Astrocyte of the cerebellum (primary cell): Measurements from ENCODE around the gene RASSF5.

Experiments
- DNase-seq: peaks from one replicate; pipeline ENCODE4 v3.0.0-alpha.2; 2011; ENCODE audit warnings: low read depth
- H3K4me3 ChIP-seq: 2 replicates; pipeline ENCODE4 v1.5.1; 2011; ENCODE audit warnings: mild to moderate bottlenecking, low read depth, low read length, moderate library complexity
- in situ Hi-C: cut with HindIII; loops from 2 replicates; pipeline ENCODE4 v1.10.0; 2017; ENCODE audit warnings: low sequenced_read_pairs
- TF ChIP-seq, protein P1 (sequence below): IDR thresholded peaks from 2 replicates; pipeline ENCODE4 v1.5.1; 2012; ENCODE audit warnings: low read length, low read depth, moderate library complexity, mild to moderate bottlenecking; ENCODE audit errors: missing control alignments

The RASSF5 gene

DNA sequence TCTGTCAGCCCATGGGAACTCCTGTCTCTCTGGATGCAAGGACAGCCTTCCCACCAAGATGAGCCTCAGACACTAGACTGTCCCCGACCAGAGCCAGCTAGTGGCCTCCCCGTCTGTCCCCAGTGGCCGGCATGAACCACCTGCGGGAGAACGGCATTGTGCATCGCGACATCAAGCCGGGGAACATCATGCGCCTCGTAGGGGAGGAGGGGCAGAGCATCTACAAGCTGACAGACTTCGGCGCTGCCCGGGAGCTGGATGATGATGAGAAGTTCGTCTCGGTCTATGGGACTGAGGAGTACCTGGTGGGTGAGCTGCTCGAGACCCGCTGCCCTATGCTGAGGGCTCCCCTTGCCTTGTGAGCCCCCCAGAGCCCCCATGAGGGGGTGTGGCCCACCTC is 31.3 kb upstream of the RASSF5 start:
- no peak overlapping the region for H3K4me3 ChIP-seq
- TF ChIP-seq, protein P1, sequence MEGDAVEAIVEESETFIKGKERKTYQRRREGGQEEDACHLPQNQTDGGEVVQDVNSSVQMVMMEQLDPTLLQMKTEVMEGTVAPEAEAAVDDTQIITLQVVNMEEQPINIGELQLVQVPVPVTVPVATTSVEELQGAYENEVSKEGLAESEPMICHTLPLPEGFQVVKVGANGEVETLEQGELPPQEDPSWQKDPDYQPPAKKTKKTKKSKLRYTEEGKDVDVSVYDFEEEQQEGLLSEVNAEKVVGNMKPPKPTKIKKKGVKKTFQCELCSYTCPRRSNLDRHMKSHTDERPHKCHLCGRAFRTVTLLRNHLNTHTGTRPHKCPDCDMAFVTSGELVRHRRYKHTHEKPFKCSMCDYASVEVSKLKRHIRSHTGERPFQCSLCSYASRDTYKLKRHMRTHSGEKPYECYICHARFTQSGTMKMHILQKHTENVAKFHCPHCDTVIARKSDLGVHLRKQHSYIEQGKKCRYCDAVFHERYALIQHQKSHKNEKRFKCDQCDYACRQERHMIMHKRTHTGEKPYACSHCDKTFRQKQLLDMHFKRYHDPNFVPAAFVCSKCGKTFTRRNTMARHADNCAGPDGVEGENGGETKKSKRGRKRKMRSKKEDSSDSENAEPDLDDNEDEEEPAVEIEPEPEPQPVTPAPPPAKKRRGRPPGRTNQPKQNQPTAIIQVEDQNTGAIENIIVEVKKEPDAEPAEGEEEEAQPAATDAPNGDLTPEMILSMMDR = no peak
- DNase-seq = no peak
- in situ Hi-C loops = no loop called here

DNA sequence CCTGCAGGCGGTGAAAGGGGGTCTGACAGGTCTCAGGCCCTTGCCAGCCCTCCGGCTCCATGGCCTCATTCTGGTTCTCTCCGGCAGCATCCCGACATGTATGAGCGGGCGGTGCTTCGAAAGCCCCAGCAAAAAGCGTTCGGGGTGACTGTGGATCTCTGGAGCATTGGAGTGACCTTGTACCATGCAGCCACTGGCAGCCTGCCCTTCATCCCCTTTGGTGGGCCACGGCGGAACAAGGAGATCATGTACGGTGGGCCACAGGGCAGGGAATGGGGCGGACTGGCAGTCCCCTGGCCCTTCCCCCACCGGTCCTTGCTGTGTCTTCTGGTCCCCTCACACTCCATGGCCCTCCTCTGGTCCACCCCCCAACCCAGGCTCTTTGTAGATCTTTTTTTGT is 30.7 kb upstream of the RASSF5 start:
- TF ChIP-seq, protein P1 = no peak
- DNase-seq = no peak
- no peak overlapping the region for H3K4me3 ChIP-seq
- in situ Hi-C loops = no loop called here

DNA sequence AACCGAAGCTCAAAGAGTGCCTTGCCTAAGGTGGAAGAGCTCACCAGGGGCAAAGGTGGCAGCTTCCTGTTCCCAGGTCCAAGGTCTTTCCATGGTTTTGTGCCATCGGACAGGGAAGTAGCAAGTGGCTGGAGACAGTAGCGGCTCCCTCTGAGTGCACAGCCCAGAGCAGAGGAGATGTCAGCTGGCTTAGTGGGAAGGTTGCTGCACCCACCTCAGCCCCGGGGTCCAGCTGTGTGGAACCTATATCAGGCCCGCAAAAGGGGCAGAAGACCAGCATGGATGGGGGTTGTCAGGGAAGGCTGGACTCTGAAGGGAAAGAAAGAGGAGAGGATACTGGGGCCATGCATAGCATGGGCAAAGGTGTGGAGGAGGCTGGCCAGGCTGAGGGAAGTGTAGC is 30.2 kb upstream of the RASSF5 start:
- H3K4me3 ChIP-seq = no peak overlapping the region
- TF ChIP-seq, protein P1 = no peak
- DNase-seq = no peak
- in situ Hi-C loops = no loop called here

DNA sequence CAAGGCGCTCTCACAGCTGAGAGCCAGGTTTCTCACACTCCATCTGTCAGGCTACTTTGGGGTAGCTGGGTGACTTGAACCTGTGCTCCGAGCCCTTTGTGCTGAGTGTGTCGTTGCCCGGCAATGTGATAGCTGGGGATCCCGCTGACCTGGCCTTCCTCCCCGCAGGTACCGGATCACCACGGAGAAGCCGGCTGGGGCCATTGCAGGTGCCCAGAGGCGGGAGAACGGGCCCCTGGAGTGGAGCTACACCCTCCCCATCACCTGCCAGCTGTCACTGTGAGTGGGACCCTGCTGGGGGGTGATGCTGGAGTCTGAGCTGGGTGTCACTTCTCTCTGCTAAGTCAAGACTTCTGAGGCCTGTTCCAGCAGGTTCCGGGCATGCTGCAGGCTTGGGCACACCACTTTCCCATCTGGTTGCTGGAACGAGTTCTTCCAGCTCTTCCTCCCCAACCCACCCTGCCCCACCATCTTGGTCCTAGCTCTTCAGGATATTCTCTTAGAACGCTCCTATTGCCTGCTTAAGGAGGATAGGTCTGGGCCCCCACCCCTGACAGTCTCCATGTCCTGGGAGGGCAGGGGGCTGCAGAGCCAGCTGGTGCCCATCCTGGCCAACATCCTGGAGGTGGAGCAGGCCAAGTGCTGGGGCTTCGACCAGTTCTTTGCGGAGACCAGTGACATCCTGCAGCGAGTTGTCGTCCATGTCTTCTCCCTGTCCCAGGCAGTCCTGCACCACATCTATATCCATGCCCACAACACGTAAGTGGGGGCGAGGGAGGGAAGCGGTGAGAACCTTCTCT is 29.6 kb upstream of the RASSF5 start:
- in situ Hi-C loops = no loop called here

GRCh38 chr1:206478746-206479145 is 28.6 kb upstream of the RASSF5 start:
- in situ Hi-C loops = no loop called here
- H3K4me3 ChIP-seq = no peak overlapping the region
- TF ChIP-seq, protein P1 = no peak
- DNase-seq = no peak

More for the DNA sequence above, 29.6 kb upstream of the RASSF5 start:
- DNase-seq = no peak
- TF ChIP-seq, protein P1 = no peak
- no peak overlapping the region for H3K4me3 ChIP-seq

- in situ Hi-C loops = no loop called here
- H3K4me3 ChIP-seq = no peak overlapping the region
- TF ChIP-seq, protein P1 = peak; percentile 82
- DNase-seq = peak; percentile 78
Observed at GRCh38 chr1:206479183-206480125, 27.9 kb upstream of the RASSF5 start.
